GM21786 (cell line): ENCODE results near the gene ACKR1.

Experiments used
- ATAC-seq: cut with Tn5 transposase; IDR thresholded peaks from one replicate; pipeline ENCODE4 v1.9.1; 2021; ENCODE audit not compliant: unreplicated experiment

ACKR1 gene

GRCh38 chr1:159187033-159187432, 17.6 kb upstream of the ACKR1 start:
- no peak for ATAC-seq

- no peak for ATAC-seq
These were observed 16.9 kb upstream of the ACKR1 start for GRCh38 chr1:159187647-159188374.

- peak; percentile 90 for ATAC-seq
These were observed 16.3 kb upstream of the ACKR1 start for GRCh38 chr1:159188375-159188788.

- no peak for ATAC-seq
These were observed 14.2 kb upstream of the ACKR1 start for GRCh38 chr1:159190441-159190840.

GRCh38 chr1:159196543-159196942, 8.1 kb upstream of the ACKR1 start:
- no peak for ATAC-seq

- ATAC-seq = peak; percentile 74
These were observed 6.8 kb upstream of the ACKR1 start for GRCh38 chr1:159197561-159198557.

- no peak for ATAC-seq
These were observed 4.8 kb upstream of the ACKR1 start for GRCh38 chr1:159199901-159200300.

- no peak for ATAC-seq
These were observed 3.9 kb upstream of the ACKR1 start for GRCh38 chr1:159200769-159201168.

GRCh38 chr1:159201642-159202041, 3.0 kb upstream of the ACKR1 start:
- no peak for ATAC-seq

- no peak for ATAC-seq
These were observed 1.1 kb upstream of the ACKR1 start for GRCh38 chr1:159203610-159204009.

GRCh38 chr1:159205225-159205624, 550 bp downstream of the ACKR1 start:
- ATAC-seq = no peak

- ATAC-seq = no peak
These were observed 1.4 kb downstream of the ACKR1 start for GRCh38 chr1:159206110-159206509.

- ATAC-seq = no peak
These were observed 2.4 kb downstream of the ACKR1 start for GRCh38 chr1:159207080-159207479.

- no peak for ATAC-seq
These were observed 3.1 kb downstream of the ACKR1 start for GRCh38 chr1:159207774-159208173.

- no peak for ATAC-seq
These were observed 3.6 kb downstream of the ACKR1 start for GRCh38 chr1:159208175-159208825.

GRCh38 chr1:159209061-159209460, 4.4 kb downstream of the ACKR1 start:
- no peak for ATAC-seq

- ATAC-seq = no peak
These were observed 6.9 kb downstream of the ACKR1 start for GRCh38 chr1:159211331-159212136.

- no peak for ATAC-seq
These were observed 7.9 kb downstream of the ACKR1 start for GRCh38 chr1:159212596-159212995.

- ATAC-seq = no peak
These were observed 9.6 kb downstream of the ACKR1 start for GRCh38 chr1:159214149-159214760.
